RWPE2 (cell line): ENCODE results near the gene MAD2L2.

Experiments
- ATAC-seq: fragments of 200-7000 bp; cut with Tn5 transposase; 3 replicates; pipeline ENCODE4 v1.9.1; 2021; ENCODE audit warnings: low read depth
- DNase-seq: peaks from one replicate; pipeline ENCODE4 v3.0.0-alpha.2; 2020; ENCODE audit warnings: low spot score
- H3K27ac ChIP-seq: fragments of 450-650 bp; 2 replicates; pipeline ENCODE4 v1.5.1; 2017; ENCODE audit warnings: mild to moderate bottlenecking; ENCODE audit not compliant: poor library complexity, severe bottlenecking
- H3K27me3 ChIP-seq: fragments of 250-450 bp; sonication (Bioruptor Pico); 2 replicates; pipeline ENCODE4 v1.5.1; 2021; ENCODE audit warnings: mild to moderate bottlenecking, moderate library complexity; ENCODE audit not compliant: insufficient read depth, poor library complexity, severe bottlenecking
- H3K36me3 ChIP-seq: fragments of 250-450 bp; sonication (Bioruptor Pico); 2 replicates; pipeline ENCODE4 v1.5.1; 2020; ENCODE audit warnings: low read depth, mild to moderate bottlenecking, moderate library complexity
- H3K4me1 ChIP-seq: fragments of 250-450 bp; sonication (Bioruptor Pico); 2 replicates; pipeline ENCODE4 v1.5.1; 2021; ENCODE audit warnings: mild to moderate bottlenecking, moderate library complexity; ENCODE audit not compliant: insufficient read depth, poor library complexity, severe bottlenecking
- H3K4me3 ChIP-seq: fragments of 250-450 bp; sonication (Bioruptor Pico); 2 replicates; pipeline ENCODE4 v1.5.1; 2021; ENCODE audit warnings: mild to moderate bottlenecking, moderate library complexity; ENCODE audit not compliant: severe bottlenecking
- H3K9me3 ChIP-seq: fragments of 250-450 bp; sonication (Bioruptor Pico); 2 replicates; pipeline ENCODE4 v1.5.1; 2021; ENCODE audit warnings: mild to moderate bottlenecking, moderate library complexity; ENCODE audit not compliant: severe bottlenecking
- TF ChIP-seq, protein P1 (sequence below): fragments of 450-650 bp; IDR thresholded peaks from one replicate; pipeline ENCODE4 v1.5.1; 2017; ENCODE audit warnings: mild to moderate bottlenecking, moderate library complexity; ENCODE audit not compliant: poor library complexity, severe bottlenecking

The MAD2L2 gene

DNA sequence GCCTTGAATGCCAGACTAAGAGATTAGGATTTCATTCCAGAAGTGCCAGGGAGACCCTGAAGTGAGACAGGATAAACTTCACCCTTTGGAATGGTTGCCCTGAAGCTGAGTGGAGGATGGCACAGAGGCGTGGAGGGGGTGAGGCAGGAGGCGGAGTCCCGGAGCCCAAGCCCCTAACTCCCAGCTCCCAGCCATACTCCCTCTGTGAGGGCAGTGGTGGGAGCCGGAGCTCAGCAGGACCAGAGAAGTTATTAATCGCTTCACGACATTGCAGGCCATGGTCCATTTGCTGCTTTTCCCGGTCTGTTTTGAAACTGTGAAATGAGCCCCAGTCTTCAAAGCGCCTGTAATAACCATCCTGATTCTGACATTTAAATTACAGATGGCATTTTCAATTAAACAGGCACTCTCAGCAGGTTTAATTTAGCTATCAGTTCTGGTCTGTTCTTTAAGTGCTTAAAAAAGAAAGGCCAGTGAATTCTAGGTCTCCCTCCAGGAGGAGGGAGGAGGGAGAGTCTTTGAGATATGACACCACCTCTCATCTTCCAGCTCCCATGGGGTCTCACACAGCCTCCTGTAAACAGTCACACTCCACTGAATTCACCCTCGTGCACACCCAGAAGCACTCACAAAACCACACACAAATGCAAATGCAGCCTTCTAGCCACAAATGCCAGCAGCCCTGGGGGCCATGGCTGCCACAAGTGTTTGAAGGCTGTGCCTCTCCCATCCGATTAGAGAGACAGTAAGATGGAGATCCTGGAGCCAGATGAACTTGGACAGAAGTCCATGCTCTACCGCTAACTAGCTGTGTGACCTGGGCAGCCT, 46.4 kb downstream of the MAD2L2 start:
- TF ChIP-seq, protein P1, sequence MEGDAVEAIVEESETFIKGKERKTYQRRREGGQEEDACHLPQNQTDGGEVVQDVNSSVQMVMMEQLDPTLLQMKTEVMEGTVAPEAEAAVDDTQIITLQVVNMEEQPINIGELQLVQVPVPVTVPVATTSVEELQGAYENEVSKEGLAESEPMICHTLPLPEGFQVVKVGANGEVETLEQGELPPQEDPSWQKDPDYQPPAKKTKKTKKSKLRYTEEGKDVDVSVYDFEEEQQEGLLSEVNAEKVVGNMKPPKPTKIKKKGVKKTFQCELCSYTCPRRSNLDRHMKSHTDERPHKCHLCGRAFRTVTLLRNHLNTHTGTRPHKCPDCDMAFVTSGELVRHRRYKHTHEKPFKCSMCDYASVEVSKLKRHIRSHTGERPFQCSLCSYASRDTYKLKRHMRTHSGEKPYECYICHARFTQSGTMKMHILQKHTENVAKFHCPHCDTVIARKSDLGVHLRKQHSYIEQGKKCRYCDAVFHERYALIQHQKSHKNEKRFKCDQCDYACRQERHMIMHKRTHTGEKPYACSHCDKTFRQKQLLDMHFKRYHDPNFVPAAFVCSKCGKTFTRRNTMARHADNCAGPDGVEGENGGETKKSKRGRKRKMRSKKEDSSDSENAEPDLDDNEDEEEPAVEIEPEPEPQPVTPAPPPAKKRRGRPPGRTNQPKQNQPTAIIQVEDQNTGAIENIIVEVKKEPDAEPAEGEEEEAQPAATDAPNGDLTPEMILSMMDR = no peak
- no peak overlapping the region for H3K27ac ChIP-seq
- H3K4me1 ChIP-seq = no peaks in the 10 kb centered on the region
- no peak for ATAC-seq
- no peak overlapping the region for H3K4me3 ChIP-seq
- H3K27me3 ChIP-seq = no peaks in the 10 kb centered on the region
- no peaks in the 10 kb centered on the region for H3K36me3 ChIP-seq
- H3K9me3 ChIP-seq = no peaks in the 10 kb centered on the region
- no peak for DNase-seq

- Histone ChIP-seq H3K9me3 (no peaks in the 10 kb centered on the region), H3K4me3 (no peak overlapping the region), H3K4me1 (no peaks in the 10 kb centered on the region), H3K27ac (no peak overlapping the region), H3K27me3 (no peaks in the 10 kb centered on the region), H3K36me3 (no peaks in the 10 kb centered on the region)
- TF ChIP-seq, protein P1 = no peak
- DNase-seq (no peak), ATAC-seq (no peak)
Measured at GRCh38 chr1:11629184-11630016, 51.5 kb downstream of the MAD2L2 start.

DNA sequence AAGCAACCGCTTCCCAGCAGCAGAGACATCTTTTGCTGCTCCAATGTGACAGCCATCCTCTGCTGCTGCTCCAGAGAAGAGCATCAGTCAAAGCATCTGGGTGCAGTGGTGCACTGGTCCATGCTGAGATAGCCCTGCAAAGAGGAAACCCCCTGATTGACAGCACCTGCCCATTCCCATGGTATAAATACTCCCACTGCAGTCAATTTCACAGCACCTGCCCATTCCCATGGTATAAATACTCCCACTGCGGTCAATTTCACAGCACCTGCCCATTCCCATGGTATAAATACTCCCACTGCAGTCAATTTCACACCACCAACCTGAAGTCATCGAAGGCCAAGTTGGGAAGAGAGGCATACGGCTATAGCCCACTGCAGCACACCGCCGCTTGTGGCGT, 52.2 kb downstream of the MAD2L2 start:
- Histone ChIP-seq H3K4me3 (no peak overlapping the region), H3K27me3 (no peaks in the 10 kb centered on the region), H3K9me3 (no peaks in the 10 kb centered on the region), H3K4me1 (no peaks in the 10 kb centered on the region), H3K36me3 (no peaks in the 10 kb centered on the region), H3K27ac (no peak overlapping the region)
- DNase-seq (no peak), ATAC-seq (no peak)
- TF ChIP-seq, protein P1 = no peak

- TF ChIP-seq, protein P1 = no peak
- no peak for ATAC-seq
- H3K27ac ChIP-seq = no peak overlapping the region
Measured at GRCh38 chr1:11626551-11626950, 54.4 kb downstream of the MAD2L2 start.

More at GRCh38 chr1:11626551-11626950, 54.4 kb downstream of the MAD2L2 start:
- H3K4me1 ChIP-seq = no peaks in the 10 kb centered on the region
- no peaks in the 10 kb centered on the region for H3K36me3 ChIP-seq
- no peak overlapping the region for H3K4me3 ChIP-seq
- no peak for DNase-seq
- H3K9me3 ChIP-seq = no peaks in the 10 kb centered on the region
- H3K27me3 ChIP-seq = no peaks in the 10 kb centered on the region
